Peyer's patch (tissue), 4 donors: Measurements from ENCODE around the gene RNF31. TPM values are rescaled to one million over a fixed set of nuclear protein-coding genes. Genes with fewer than 3 reads are reported as not detected.
"Not testable (repeated sequence)": the region's sequence is repeated elsewhere in the genome, so short reads cannot be mapped to it uniquely, and the experiment has no call there.

Experiments used
- DNase-seq, 3 donors: peaks; one replicate each; pipeline ENCODE4 v3.0.0-alpha.2; 2017 to 2019
- H3K27ac ChIP-seq, 4 donors: fragments of 200-600 bp; sonication (generic); one replicate each; pipeline ENCODE4 v1.5.1; 2016 to 2019
- H3K27me3 ChIP-seq, 2 donors: fragments of 200-600 bp; sonication (generic); one replicate each; pipeline ENCODE4 v1.5.1; 2019
- H3K36me3 ChIP-seq, 3 donors: fragments of 200-600 bp; sonication (generic); one replicate each; pipeline ENCODE4 v1.5.1; 2016 to 2019
- H3K4me1 ChIP-seq, 4 donors: fragments of 200-600 bp; sonication (generic); one replicate each; pipeline ENCODE4 v1.5.1; 2016 to 2019
- H3K4me3 ChIP-seq, 4 donors: fragments of 200-600 bp; sonication (generic); 1 replicate in 3 of 4; 2 replicates in 1 of 4; pipeline ENCODE4 v1.5.1; 2016 to 2019; ENCODE audit warnings: mild to moderate bottlenecking in 1 of 4
- H3K9me3 ChIP-seq, 4 donors: fragments of 200-600 bp; sonication (generic); one replicate each; pipeline ENCODE4 v1.5.1; 2016 to 2019; ENCODE audit warnings: mild to moderate bottlenecking in 1 of 4
- CTCF ChIP-seq, 6 experiments: fragments of 450-650 bp in 4 of 6; fragments of 200-600 bp in 2 of 6; sonication (generic) in 1 of 6; IDR thresholded peaks; one replicate each; pipeline ENCODE4 v1.5.1; 2017 to 2019; ENCODE audit warnings: antibody characterized with exemption in 6 of 6, mild to moderate bottlenecking in 3 of 6, moderate library complexity in 1 of 6
- POLR2A ChIP-seq, 2 donors: fragments of 450-650 bp; IDR thresholded peaks; one replicate each; pipeline ENCODE4 v1.5.1; 2017; ENCODE audit warnings: antibody characterized with exemption in 2 of 2, mild to moderate bottlenecking in 2 of 2, moderate library complexity in 2 of 2
- total RNA-seq, 4 donors: library from RNA; depleted of rRNA; stranded (reverse); fragments of >200 nt; gene quantifications; one replicate each; pipeline ENCODE4 v1.1.0, GENCODE V29; 2016

The RNF31 gene
- total RNA-seq, 4 donors from 2014 or later: 46.4 to 90.8 (median 71.1) TPM

GRCh38 chr14:24100982-24101494 lies 46.3 kb upstream of the RNF31 start:
- no peak for TF ChIP-seq POLR2A (IDR thresholded peaks at IDR 0.05)
- Histone ChIP-seq H3K27me3 (no peaks in the 10 kb centered on the region), H3K4me1 (peaks cover 0 to 9% (median 0%) of the 10 kb centered on the region in 4 donors), H3K9me3 (no peaks in the 10 kb centered on the region), H3K27ac (no peak overlapping the region), H3K4me3 (no peak overlapping the region), H3K36me3 (peaks cover 0 to 68% (median 0%) of the 10 kb centered on the region in 3 donors)
- DNase-seq: peak in 1 of 3 donors; percentile 25

- no peaks in the 10 kb centered on the region for H3K27me3 ChIP-seq
- no peak overlapping the region for H3K4me3 ChIP-seq
- no peaks in the 10 kb centered on the region for H3K9me3 ChIP-seq
- H3K4me1 ChIP-seq: no peaks in the 10 kb centered on the region
- peak in 1 of 3 donors; percentile 22 for DNase-seq
- peaks cover 0 to 61% (median 0%) of the 10 kb centered on the region in 3 donors for H3K36me3 ChIP-seq
- H3K27ac ChIP-seq: no peak overlapping the region
- TF ChIP-seq POLR2A (IDR thresholded peaks at IDR 0.05) (no peak), CTCF (IDR thresholded peaks at IDR 0.05) (no peak)
These were observed 44.8 kb upstream of the RNF31 start for GRCh38 chr14:24102357-24103048.

GRCh38 chr14:24103451-24103850 lies 43.8 kb upstream of the RNF31 start:
- DNase-seq: peak in 1 of 3 donors; percentile 34
- peaks cover 0 to 54% (median 0%) of the 10 kb centered on the region in 3 donors for H3K36me3 ChIP-seq
- no peaks in the 10 kb centered on the region for H3K27me3 ChIP-seq
- TF ChIP-seq POLR2A (IDR thresholded peaks at IDR 0.05) (no peak), CTCF (IDR thresholded peaks at IDR 0.05) (no peak)
- no peaks in the 10 kb centered on the region for H3K9me3 ChIP-seq
- H3K4me1 ChIP-seq: no peaks in the 10 kb centered on the region
- H3K4me3 ChIP-seq: no peak overlapping the region
- no peak overlapping the region for H3K27ac ChIP-seq

- H3K27ac ChIP-seq, DNase-seq, H3K4me3 ChIP-seq, H3K4me1 ChIP-seq, H3K9me3 ChIP-seq, H3K27me3 ChIP-seq: not testable (repeated sequence)
- peaks cover 0 to 31% (median 0%) of the 10 kb centered on the region in 3 donors for H3K36me3 ChIP-seq
These were observed 41.6 kb upstream of the RNF31 start for GRCh38 chr14:24105609-24106239.

GRCh38 chr14:24106672-24107271 lies 40.5 kb upstream of the RNF31 start:
- Histone ChIP-seq H3K9me3 (no peaks in the 10 kb centered on the region), H3K27me3 (no peaks in the 10 kb centered on the region), H3K4me1 (peaks cover 0 to 9% (median 3%) of the 10 kb centered on the region in 4 donors), H3K27ac (no peak overlapping the region), H3K4me3 (no peak overlapping the region), H3K36me3 (peaks cover 0 to 22% (median 0%) of the 10 kb centered on the region in 3 donors)
- DNase-seq: no peak
- TF ChIP-seq POLR2A (IDR thresholded peaks at IDR 0.05): no peak
- no peak for TF ChIP-seq CTCF (IDR thresholded peaks at IDR 0.05)

- no peak for DNase-seq
- peak overlapping the region; percentile 11 to 72 (median 40) for H3K27ac ChIP-seq
- TF ChIP-seq CTCF (IDR thresholded peaks at IDR 0.05) (no peak), POLR2A (IDR thresholded peaks at IDR 0.05) (no peak)
- H3K27me3 ChIP-seq: no peaks in the 10 kb centered on the region
- peaks cover 0 to 5% (median 0%) of the 10 kb centered on the region in 3 donors for H3K36me3 ChIP-seq
- H3K4me1 ChIP-seq: peaks cover 0 to 9% (median 5%) of the 10 kb centered on the region in 4 donors
- H3K9me3 ChIP-seq: no peaks in the 10 kb centered on the region
- H3K4me3 ChIP-seq: no peak overlapping the region
These were observed 38.9 kb upstream of the RNF31 start for GRCh38 chr14:24108336-24108874.
